Endothelial cell of umbilical vein (primary cell): ENCODE data around the gene FAM83C. TPM values are rescaled to one million over a fixed set of nuclear protein-coding genes. Genes with fewer than 3 reads are reported as not detected.

Experiments
- BruUV-seq: library from RNA; stranded (reverse); fragments of 400-500 nt; replicated peaks from 2 replicates; lab custom pipeline; 2021; lab: Mats Ljungman, UMichigan
- CTCF ChIA-PET: fragments of 300-600, 350-600 bp; sonication (Branson Sonifier 250); formaldehyde crosslinking; loops from one replicate; lab custom pipeline; 2021; ENCODE audit warnings: antibody characterized with exemption, inconsistent platforms; lab: Charles Lee
- POLR2A ChIA-PET: fragments of 300-600, 350-600 bp; sonication (Branson Sonifier 250); formaldehyde crosslinking; loops from one replicate; lab custom pipeline; 2021; ENCODE audit warnings: antibody characterized with exemption, inconsistent platforms; lab: Charles Lee
- DNase-seq: peaks from one replicate; pipeline ENCODE4 v3.0.0-alpha.2; 2011; ENCODE audit warnings: low read depth, low spot score
- FAIRE-seq: peaks from 2 replicates; lab custom pipeline; 2011; peaks lifted over from hg19 to GRCh38; lab: Jason Lieb, UNC
- H2AFZ ChIP-seq: 2 replicates; pipeline ENCODE4 v1.6.0; 2012; ENCODE audit warnings: low read depth, low read length, control low read depth, inconsistent platforms
- H3K27ac ChIP-seq: 2 replicates; pipeline ENCODE4 v1.5.1; 2011; ENCODE audit warnings: low read depth, mild to moderate bottlenecking, control low read depth, low read length, moderate library complexity; ENCODE audit not compliant: insufficient read depth
- H3K27me3 ChIP-seq, 2 experiments: 2 replicates each; pipeline versions ENCODE4 v1.6.0 to v1.6.1; 2011; ENCODE audit warnings: low read length in 2 of 2, mixed read lengths in 1 of 2; ENCODE audit not compliant: control insufficient read depth in 2 of 2, insufficient read depth in 2 of 2
- H3K36me3 ChIP-seq, 2 experiments: 2 replicates in 1 of 2; 3 replicates in 1 of 2; pipeline ENCODE4 v1.5.1; 2011; ENCODE audit warnings: low read length in 2 of 2, mild to moderate bottlenecking in 1 of 2, moderate library complexity in 1 of 2; ENCODE audit not compliant: control insufficient read depth in 2 of 2, insufficient read depth in 2 of 2; ENCODE audit errors: extremely low read depth in 1 of 2
- H3K4me1 ChIP-seq: 3 replicates; pipeline ENCODE4 v1.5.1; 2011; ENCODE audit warnings: mild to moderate bottlenecking, low read length; ENCODE audit not compliant: control insufficient read depth, insufficient read depth; ENCODE audit errors: extremely low read depth
- H3K4me2 ChIP-seq: 2 replicates; pipeline ENCODE4 v1.6.1; 2011; ENCODE audit warnings: low read length, control low read depth, mixed read lengths; ENCODE audit not compliant: insufficient read depth
- H3K4me3 ChIP-seq, 3 experiments: fragments of 200-600 bp in 1 of 3; sonication (generic), shearing (Covaris generic) in 1 of 3; replicated peaks in 1 of 3; 2 replicates each; pipeline ENCODE4 v1.5.1; 2011 to 2016; ENCODE audit warnings: control low read depth in 3 of 3, low read length in 3 of 3, mild to moderate bottlenecking in 2 of 3, inconsistent platforms in 1 of 3, low read depth in 1 of 3, moderate library complexity in 1 of 3; ENCODE audit not compliant: insufficient read depth in 1 of 3
- H3K79me2 ChIP-seq: 2 replicates; pipeline ENCODE4 v1.6.0; 2012; ENCODE audit warnings: low read length, inconsistent platforms; ENCODE audit not compliant: control insufficient read depth, insufficient read depth
- H3K9ac ChIP-seq: replicated peaks from 2 replicates; pipeline ENCODE3; 2011; ENCODE audit warnings: low read length, control low read depth; ENCODE audit not compliant: insufficient read depth; ENCODE audit errors: extremely low read depth
- H3K9me1 ChIP-seq: replicated peaks from 3 replicates; pipeline ENCODE4 v1.6.0; 2011; ENCODE audit warnings: mild to moderate bottlenecking, low read length; ENCODE audit not compliant: control insufficient read depth, insufficient read depth; ENCODE audit errors: extremely low read depth
- H3K9me3 ChIP-seq: replicated peaks from 2 replicates; pipeline ENCODE4 v1.5.1; 2012; ENCODE audit warnings: low read length, inconsistent platforms; ENCODE audit not compliant: control insufficient read depth, insufficient read depth
- H4K20me1 ChIP-seq: replicated peaks from 2 replicates; pipeline ENCODE3; 2011; ENCODE audit warnings: mild to moderate bottlenecking, low read length; ENCODE audit not compliant: control insufficient read depth, insufficient read depth; ENCODE audit errors: extremely low read depth
- CTCF ChIP-seq, 2 donors: IDR thresholded peaks; 1 replicate in 1 of 2; 2 replicates in 1 of 2; pipeline ENCODE4 v1.5.1; 2011; ENCODE audit warnings: low read length in 2 of 2, mild to moderate bottlenecking in 2 of 2, moderate library complexity in 2 of 2, control low read depth in 1 of 2, inconsistent platforms in 1 of 2, low read depth in 1 of 2; ENCODE audit not compliant: insufficient read depth in 1 of 2; ENCODE audit errors: extremely low read depth in 1 of 2
- EZH2 ChIP-seq: IDR thresholded peaks from 2 replicates; pipeline ENCODE4 v1.6.1; 2012; ENCODE audit warnings: borderline replicate concordance, low read depth, mild to moderate bottlenecking, moderate library complexity, low read length, inconsistent platforms; ENCODE audit not compliant: severe bottlenecking
- FOS ChIP-seq: IDR thresholded peaks from 2 replicates; pipeline ENCODE4 v1.6.1; 2011; ENCODE audit warnings: mild to moderate bottlenecking, low read length, moderate library complexity, borderline replicate concordance; ENCODE audit not compliant: insufficient read depth
- GATA2 ChIP-seq: IDR thresholded peaks from 2 replicates; pipeline ENCODE4 v1.7.0; 2011; ENCODE audit warnings: low read depth, mild to moderate bottlenecking, moderate library complexity, mixed read lengths, low read length; ENCODE audit not compliant: insufficient read length, insufficient read depth
- JUN ChIP-seq: IDR thresholded peaks from 2 replicates; pipeline ENCODE4 v1.6.1; 2011; ENCODE audit warnings: borderline replicate concordance, low read depth; ENCODE audit not compliant: insufficient read length, insufficient read depth
- MAX ChIP-seq: IDR thresholded peaks from 2 replicates; pipeline ENCODE4 v1.6.1; 2011; ENCODE audit not compliant: insufficient read depth, insufficient read length
- MYC ChIP-seq: IDR thresholded peaks from one replicate; pipeline ENCODE4 v1.6.1; 2011; ENCODE audit warnings: mild to moderate bottlenecking, low read depth, low read length
- POLR2A ChIP-seq: IDR thresholded peaks from 2 replicates; pipeline ENCODE4 v1.6.1; 2012; ENCODE audit warnings: low read depth, mild to moderate bottlenecking, control low read depth, low read length
- POLR2AphosphoS5 ChIP-seq: IDR thresholded peaks from 2 replicates; pipeline ENCODE4 v1.6.1; 2012; ENCODE audit warnings: low read depth, mild to moderate bottlenecking, control low read depth, low read length, moderate library complexity; ENCODE audit not compliant: insufficient read depth
- dilution Hi-C: fragments of 300-500 bp; cut with MboI; formaldehyde crosslinking; loops from one replicate; pipeline ENCODE4 v1.15.0; 2019; ENCODE audit warnings: low sequenced_read_pairs; ENCODE audit not compliant: extremely low pct_ligation_motif_present
- intact Hi-C: fragments of 100-400 bp; cut with micrococcal nuclease; formaldehyde crosslinking; loops from one replicate; pipeline ENCODE4 v1.10.0; 2022
- polyA plus RNA-seq, 4 experiments: library from polyadenylated mRNA; depleted of rRNA in 3 of 4; stranded (reverse) in 3 of 4; unstranded in 1 of 4; fragments of >200 nt; gene quantifications; 2 replicates each; pipeline versions ENCODE4 v1.2.1 to v1.2.3, GENCODE V29; 2011 to 2012; ENCODE audit warnings: missing spikeins in 1 of 4
- total RNA-seq: library from RNA; stranded (reverse); gene quantifications from 2 replicates; pipeline ENCODE4 v1.2.3, GENCODE V29; 2021

FAM83C gene
- total and polyA plus RNA-seq, 2 donors (not counting 3 experiments of a cell fraction or from before 2014, with no cell fraction given) = not detected

GRCh38 chr20:35283441-35284266 lies 8.6 kb downstream of the FAM83C start:
- Histone ChIP-seq H4K20me1 (no peaks in the 10 kb centered on the region), H3K27me3 (no peaks in the 10 kb centered on the region), H3K36me3 (peaks cover 15 to 19% of the 10 kb centered on the region in 2 experiments), H3K27ac (peak overlapping the region; percentile 59), H2AFZ (peak overlapping the region; percentile 98), H3K9me1 (no peaks in the 10 kb centered on the region), H3K9ac (peak overlapping the region; percentile 89), H3K9me3 (no peaks in the 10 kb centered on the region), H3K79me2 (peaks cover 33% of the 10 kb centered on the region), H3K4me2 (peak overlapping the region; percentile 87), H3K4me1 (peaks cover 12% of the 10 kb centered on the region), H3K4me3 (peak overlapping the region; percentile 82 to 93 (median 89))
- CTCF ChIA-PET = interaction anchor here (0.8 to 1.8 kb wide), 6 partner anchors 13 to 156 kb away, joined by 3 to 11 read pairs (median 9); partner anchors contain the start of gene GDF5
- dilution Hi-C loops (no loop called here), intact Hi-C loops (loop anchor here (1.0 kb wide), 1 partner anchor 21 kb away; no protein-coding TSS in a partner anchor)
- DNase-seq (no peak), FAIRE-seq (peak; percentile 67)
- POLR2A ChIA-PET = interaction anchor here (1.6 kb wide), 1 partner anchor 171 kb away, joined by 4 read pairs; the partner anchor contains the start of gene CEP250
- BruUV-seq = TSS peak; percentile 52
- TF ChIP-seq EZH2 (no peak), JUN (no peak), MYC (no peak), CTCF (IDR thresholded peaks at IDR 0.05; ENCODE audit: extremely low read depth in 1 of 2, insufficient read depth in 1 of 2, low read depth in 1 of 2, low read length in 2 of 2) (no peak), POLR2AphosphoS5 (no peak), GATA2 (no peak), MAX (no peak), POLR2A (no peak), FOS (no peak)
